Ureter (tissue), 1 donor: ENCODE results near the gene SZT2. TPM values are rescaled to one million over a fixed set of nuclear protein-coding genes. Genes with fewer than 3 reads are reported as not detected.
"Not testable (repeated sequence)": the region's sequence is repeated elsewhere in the genome, so short reads cannot be mapped to it uniquely, and the experiment has no call there.

Source experiments
- DNase-seq: peaks from one replicate; pipeline ENCODE4 v3.0.0-alpha.2; 2020; ENCODE audit warnings: low spot score
- total RNA-seq: library from RNA; stranded (reverse); gene quantifications from one replicate; pipeline ENCODE4 v1.2.4, GENCODE V29; 2023
- donor health status: DM: yes; HTN: yes; CAD: no.

SZT2 gene
- total RNA-seq, 1 donor from 2014 or later = 105 TPM

DNA sequence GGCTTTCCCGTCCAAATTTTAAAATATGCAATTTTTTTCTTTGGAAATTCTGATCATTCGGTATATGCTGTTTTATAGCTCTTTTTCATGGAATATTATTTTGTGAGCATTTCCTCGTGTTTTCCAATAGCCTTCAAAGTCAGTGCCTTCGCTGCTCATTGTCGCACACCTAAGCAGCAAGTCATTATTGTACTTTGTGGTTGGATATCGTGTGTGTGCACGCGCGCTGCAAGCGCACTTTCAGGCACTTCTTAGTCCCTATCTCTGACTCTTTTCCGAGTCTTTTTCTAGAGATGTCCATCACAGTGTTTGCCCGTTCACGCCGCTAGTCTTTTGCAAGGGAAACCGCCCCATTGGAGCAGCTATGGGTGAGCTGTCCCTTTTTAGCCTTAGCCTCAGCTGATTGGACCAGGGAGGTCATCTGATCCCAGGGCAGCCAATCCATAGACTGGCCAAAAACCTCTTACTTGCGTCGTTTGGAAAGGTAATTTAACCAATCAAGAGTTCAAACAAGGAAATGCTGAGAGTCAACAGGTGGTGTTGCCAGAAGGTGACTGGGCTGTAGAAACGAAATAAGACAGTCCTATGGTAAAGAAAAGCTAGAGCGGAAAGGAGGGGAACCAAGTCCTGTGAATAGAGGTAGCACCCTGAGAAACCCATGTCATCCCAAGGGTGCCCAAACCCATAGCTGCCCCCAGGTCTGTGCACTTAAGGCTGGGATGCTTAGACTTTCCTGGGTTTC is 64.7 kb downstream of the SZT2 start:
- DNase-seq = peak; percentile 84

DNA sequence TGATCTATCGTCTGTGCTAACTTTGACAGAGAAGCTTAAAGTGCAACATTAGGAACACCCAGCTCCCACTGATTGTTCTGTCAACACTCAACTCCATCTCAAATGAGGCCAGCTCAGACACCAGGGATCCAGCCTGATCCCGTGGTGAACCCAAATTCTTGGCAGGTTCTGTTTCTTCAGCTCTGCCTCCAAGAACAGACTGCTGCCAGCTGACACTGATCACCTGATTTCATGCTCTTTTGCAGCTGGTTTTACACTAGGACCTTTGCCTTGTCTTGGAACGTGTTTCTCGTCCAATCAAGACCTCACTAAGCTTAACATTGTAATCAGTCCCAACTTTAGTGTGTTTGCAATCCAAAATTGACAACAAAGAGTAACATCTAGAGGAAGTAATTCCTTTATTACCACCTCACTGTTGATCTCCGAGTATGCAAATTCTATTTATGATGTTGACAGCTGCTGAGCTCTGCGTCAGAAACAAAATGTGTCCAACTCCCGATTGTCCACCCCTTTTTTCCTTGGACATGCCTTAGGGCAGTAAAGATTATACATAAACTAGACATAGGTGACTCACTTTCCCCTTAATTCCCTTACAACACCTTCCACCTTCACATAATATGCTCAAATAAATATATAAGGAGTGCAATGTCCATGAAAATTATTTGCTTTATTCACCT is 65.7 kb downstream of the SZT2 start:
- DNase-seq = no peak

DNA sequence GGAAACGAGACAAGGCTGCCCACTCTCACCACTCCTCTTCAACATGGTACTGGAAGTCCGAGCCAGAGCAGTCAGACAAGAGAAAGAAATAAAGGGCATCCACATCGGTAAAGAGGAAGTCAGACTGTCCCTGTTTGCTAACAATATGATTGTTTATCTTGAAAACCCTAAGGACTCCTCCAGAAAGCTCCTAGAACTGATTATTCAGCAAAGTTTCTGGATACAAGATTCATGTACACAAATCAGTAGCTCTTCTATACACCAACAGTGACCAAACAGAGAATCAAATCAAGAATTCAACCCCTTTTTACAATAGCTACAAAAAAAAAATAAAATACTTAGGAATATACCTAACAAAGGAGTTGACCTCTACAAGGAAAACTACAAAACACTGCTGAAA is 68.7 kb downstream of the SZT2 start:
- DNase-seq = not testable (repeated sequence)

DNA sequence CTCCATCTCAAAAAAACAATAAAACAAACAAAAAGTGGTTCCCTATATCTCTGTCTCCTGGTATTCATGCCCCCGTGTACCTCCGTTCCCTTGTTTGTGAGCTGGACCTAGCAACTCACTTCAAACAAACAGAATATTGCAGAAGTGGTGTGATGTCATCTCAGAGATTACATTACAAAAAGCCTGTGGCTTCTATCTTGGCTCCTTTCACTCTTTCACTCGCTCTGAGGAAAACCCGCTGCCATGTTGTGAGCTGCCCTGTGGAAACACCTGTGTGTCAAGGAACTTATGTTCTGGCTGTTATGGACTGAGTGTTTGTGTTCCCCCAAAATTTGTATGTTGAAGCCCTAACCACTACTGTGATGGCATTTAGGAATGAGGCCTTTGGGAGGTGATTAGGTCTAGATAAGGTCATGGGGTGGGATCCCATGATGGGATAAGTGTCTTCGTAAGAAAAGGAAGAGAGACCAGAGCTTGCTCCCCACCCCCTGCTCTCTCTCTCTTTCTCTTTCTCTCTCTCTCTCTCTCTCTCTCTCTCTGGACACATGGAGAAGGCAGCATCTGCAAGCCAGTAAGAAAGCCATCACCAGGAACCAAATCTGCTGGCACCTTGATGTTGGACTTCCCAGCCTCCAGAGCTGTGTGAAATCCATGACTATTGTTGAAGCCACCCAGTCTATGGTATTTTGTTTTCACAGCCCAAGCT is 71.4 kb downstream of the SZT2 start:
- DNase-seq = no peak

DNA sequence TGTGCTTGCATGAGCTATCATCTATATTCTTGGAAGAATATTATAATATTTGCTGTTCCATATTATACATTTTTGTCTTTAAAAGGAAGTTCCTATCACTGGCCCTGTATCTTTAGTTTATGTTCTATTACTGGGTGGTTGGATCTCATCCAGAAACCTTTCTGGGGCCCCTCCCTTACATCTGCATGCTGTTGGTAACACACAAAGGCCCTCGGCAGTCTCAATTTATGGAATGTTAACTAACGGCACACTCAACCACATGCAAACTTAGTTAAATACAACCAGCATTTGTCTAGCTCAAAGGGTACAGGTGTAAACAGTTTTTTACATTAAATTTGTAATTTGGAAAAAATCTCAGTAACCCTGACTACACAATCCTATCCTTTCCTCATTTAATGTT is 73.8 kb downstream of the SZT2 start:
- DNase-seq = no peak

DNA sequence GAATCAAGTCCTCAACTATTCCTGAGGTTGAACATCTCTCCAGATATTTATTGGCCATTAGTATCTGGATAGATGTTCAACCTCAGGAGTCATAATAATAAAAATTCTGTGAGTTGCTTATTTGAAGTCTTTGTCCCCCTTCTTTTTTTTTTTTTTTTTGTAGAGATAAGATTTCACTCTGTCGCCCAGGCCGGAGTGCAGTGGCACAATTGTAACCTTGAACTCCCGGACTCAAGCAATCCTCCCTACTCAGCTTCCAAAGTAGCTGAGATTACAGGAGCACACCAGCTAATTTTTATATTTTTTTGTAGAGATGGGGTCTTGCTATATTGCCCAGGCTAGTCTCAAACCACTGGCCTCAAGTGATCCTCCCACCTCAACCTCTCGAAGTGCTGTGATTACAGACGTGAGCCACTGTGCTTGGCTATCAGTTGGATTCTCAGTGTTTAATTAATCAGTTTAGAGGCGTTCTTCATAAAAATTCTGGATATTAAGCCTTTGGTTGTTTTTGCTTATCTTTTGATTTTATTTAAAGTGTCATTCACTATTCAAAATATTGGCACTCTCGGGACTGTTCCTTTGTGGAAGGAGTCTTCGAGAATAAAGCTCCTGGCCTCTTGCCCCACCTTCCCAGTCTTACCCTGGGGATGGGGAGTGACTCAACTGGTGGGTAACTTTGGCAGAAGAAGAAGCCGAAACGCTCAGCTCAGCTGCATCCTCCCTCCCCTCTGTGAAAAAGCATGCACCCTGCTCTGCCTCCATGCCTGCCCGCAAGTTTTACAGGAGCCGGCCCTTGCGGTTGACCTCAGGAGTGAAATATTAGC is 75.2 kb downstream of the SZT2 start:
- DNase-seq = no peak

DNA sequence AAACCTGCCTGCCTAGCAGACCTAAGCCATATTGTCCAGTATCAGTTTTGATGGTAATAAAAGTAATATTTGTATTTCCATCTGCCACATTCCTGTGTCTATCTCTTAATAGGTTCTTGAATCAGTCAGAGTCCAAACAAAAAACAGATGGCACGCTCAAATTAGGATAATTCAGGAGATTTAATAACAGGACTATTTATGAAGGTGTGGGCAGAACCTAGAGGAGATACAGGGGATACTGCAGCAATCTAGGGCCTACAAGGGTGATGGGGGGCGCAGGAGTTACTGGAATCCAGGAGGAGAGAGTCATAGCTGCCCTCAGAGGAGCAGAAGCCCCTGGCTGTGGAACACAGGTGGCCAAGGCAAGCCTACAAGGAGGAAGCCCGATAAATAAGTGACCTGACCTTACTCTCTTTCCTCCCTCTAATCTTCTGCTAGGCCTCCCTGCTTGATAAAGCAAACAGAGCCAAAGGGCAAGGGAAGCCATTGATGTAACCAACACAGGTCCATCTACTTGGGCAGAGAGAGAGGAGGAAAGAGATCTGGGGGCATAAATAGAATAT is 75.9 kb downstream of the SZT2 start:
- DNase-seq = no peak

DNA sequence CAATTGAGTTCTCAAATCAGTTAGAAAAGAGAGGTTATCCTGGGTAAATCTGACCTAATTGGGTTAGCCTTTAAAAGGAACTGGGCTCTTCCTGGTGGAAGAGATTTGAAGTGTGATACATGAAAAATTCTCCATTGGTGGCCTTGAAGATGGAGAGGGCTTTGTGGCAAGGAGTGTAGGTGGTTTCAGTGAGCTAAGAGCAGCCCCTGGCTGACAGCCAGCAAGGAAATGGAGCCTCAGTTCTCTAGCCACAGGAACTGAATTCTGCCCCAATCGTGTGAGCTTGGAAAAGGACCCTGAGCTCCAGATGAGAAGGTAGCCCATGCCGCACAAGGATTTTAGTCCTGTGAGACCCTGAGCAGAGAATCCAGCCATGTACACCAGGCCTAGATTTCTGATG is 76.7 kb downstream of the SZT2 start:
- no peak for DNase-seq

DNA sequence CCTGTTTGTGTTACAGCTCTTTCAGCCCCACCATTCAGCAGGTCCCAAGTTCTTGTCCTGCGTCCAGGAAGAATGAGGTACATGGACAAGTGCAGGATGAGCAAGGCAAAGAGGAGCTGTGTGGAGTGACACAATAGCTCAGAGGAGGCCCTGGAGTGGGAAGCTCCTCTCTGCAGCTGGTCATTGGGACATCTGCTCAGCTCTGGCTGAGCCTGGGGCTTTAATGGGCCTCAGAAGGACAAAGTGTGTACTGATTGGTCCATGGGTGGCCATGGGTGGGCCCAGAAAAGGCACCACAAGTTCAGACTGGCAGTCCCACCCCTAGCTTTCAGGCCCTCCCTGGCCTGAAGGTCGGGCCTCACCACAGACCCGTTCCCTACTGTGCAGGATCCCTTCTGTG is 78.7 kb downstream of the SZT2 start:
- no peak for DNase-seq

DNA sequence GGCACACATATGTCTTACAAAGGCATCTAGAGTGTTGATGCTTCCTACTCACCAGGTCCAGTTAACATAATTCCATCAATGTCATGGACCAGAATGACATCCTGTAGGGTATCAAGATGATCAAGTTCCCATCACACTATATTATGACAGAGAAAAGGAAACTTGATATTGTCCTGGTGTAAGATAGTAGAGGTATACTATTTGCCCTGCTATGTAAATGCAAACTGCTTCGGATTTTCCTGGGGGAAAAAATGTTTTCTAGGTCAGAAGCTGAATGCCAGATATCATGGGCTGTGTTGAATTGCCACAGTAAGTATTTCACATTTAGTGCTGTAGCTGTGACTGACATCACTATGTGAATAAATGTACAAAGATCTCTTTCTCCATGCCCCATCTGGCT is 80.2 kb downstream of the SZT2 start:
- DNase-seq = no peak

DNA sequence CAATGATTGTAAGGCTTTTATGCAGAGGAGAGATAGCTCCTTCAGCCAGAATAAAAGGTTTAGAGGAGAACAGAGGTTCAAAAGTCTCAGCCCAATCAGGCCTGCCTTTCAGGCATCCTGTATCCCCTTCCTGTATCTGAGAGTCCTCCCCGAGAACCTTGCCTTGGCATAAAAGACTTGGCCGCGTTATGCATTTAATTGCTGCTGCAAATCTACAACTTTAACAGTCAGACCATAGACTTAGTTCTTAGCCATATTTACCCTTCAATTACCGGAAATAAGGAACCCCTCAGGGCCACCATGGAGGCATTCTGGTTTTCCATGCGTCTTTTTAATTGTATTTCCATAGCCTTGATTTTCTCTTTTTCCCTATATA is 82.4 kb downstream of the SZT2 start:
- DNase-seq = no peak

DNA sequence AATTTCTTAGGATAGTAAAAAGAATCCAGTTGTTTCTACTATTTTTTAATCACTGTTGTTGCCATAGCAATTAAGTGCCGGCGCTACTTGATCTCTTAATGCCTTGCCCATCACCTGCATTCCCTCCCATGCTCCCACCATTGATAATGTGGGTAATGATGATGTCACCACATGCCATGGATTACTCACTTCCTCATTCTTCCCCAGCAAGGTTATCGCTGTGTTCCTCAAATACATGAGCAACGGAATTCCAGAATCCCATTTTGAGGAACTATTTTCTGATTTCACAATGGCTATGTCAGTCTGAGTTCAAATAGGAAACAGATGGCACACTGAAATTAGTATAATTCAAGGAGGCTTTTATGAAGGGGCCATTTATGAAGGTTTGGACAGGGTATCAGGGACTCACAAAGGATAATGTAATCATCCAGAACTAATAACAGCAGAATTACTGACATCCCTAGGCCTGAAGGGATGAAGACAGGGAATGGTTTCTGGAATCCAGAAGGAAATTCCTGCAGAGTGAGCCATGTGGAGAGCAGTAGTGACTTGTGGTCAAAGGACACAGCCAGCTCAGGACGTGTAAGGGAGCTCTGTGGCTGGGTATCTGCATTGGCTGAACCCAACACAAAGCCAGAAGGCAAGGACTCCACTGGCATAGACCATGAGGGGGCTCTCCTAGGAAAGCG is 82.9 kb downstream of the SZT2 start:
- not testable (repeated sequence) for DNase-seq

DNA sequence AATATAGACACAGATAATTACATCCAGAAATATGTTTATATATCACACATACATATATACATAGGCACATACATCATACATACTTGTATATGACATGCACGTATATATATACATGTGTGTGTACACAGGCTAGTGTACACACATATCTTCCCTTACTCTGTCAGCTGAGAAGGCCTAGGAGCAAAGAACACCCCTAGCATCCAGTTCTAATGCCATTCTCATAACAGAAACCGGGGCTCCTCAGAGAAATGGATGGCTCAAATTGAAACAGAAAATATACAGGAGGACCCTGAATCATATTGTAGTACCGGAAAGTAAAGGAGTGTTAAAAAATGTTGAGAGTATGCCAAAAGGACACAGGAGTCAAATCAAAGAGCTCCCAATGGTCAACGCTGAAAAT is 83.8 kb downstream of the SZT2 start:
- DNase-seq = no peak

DNA sequence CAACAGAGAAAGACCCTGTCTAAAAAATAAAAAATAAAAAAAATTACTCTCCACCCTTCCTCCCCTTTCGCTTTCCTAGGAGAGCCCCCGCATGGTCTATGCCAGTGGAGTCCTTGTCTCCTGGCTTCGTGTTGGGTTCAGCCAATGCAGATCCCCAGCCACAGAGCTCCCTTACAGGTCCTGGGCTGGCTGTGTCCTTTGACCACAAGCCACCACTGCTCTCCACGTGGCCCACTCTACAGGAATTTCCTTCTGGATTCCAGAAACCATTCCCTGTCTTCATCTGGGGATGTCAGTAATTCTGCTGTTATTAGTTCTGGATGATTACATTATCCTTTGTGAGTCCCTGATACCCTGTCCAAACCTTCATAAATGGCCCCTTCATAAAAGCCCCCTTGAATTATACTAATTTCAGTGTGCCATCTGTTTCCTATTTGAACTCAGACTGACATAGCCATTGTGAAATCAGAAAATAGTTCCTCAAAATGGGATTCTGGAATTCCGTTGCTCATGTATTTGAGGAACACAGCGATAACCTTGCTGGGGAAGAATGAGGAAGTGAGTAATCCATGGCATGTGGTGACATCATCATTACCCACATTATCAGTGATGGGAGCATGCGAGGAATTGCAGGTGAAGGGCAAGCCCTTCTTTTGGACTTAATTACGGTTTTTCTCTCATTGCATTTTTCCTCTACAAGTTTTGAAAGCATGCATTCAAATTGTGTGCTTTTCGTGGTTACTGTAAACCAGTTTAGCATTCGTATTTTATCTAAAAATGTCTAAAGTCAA is 86.1 kb downstream of the SZT2 start:
- not testable (repeated sequence) for DNase-seq

DNA sequence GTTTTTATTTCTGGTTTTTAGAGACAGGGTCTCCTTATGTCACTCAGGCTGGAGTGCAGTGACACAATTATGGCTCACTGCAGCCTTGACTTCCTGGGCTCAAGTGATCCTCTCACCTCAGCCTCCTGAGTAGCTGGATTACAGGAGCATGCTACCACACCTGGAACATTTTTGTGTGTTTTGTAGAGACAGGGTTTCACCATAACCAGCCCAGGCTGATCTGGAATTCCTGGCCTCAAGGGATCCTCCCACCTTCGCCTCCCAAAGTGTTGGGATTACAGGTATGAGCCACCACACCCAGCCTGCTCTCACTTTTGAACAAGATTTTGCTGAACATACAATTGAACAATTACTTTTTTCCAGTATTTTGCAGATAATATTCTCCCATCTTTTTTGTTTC is 88.0 kb downstream of the SZT2 start:
- DNase-seq = no peak

DNA sequence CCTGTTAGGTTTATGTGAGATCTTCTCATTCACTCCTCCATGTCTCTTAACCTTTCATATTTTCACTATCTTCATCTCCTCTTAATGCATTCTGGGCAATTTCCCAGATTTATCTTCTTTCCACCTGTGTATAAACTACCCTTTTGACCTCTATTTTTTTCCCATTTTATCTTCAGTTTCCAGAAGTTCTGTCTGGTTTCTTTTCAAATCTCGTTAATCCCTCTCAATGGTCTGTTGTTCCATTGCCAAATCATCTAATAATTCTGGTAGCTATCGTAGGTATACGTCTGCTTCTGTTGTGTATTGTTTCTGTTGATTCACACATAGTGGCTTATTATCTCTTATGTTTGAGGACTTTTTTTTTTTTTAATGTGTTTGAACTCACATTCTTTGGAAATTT is 89.7 kb downstream of the SZT2 start:
- DNase-seq = no peak

DNA sequence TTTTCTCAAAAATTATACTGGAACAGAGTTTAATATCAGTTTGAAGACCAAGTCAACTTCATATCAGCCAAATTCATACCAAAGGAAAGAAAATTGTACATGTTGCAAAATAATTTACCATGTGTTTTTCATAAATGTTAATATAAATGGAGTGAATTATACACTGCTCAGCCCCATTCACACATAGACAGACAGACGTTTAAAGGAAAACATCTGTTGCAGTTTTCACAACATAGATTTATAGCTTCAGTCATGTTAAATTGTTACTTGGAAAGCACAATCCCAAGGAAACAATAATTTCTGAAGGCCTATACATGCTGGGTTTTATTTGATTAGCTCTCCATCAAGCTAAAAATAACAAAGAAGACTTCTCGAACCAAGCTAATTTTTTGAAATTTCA is 91.8 kb downstream of the SZT2 start:
- DNase-seq = no peak

DNA sequence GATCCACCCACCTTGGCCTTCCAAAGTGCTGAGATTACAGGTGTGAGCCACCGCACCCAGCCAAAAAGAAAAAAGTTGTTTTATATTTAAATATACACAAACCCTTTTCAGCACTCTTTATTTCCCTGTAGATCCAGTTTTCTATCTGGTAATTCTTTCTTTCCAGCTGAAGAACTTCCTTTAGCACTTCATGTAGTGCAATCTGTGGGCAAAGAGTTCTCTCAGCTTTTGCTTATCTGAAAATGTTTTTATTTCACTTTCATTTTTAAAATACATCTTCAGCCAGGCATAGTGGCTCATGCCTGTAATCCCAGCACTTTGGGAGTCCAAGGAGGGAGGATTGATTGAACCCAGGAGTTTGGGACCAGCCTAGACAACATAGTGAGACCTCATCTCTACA is 92.5 kb downstream of the SZT2 start:
- no peak for DNase-seq

DNA sequence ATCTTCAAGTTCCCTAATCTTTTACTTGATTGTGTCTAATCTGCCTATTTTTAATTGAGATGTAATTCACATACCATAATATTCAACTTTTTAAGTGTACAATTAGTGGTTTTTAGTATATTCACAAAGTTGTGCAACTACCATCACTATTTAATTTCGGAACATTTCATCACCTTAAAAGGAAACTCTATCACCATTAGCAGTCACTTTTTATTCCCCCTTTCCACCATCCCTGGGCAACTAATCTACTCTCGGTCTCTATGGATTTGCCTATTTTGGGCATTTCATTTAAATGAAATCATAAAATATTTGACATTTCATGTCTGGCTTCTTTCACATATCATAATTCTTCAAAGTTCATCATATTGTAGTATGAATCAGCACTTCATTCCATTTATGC is 94.7 kb downstream of the SZT2 start:
- DNase-seq = no peak

DNA sequence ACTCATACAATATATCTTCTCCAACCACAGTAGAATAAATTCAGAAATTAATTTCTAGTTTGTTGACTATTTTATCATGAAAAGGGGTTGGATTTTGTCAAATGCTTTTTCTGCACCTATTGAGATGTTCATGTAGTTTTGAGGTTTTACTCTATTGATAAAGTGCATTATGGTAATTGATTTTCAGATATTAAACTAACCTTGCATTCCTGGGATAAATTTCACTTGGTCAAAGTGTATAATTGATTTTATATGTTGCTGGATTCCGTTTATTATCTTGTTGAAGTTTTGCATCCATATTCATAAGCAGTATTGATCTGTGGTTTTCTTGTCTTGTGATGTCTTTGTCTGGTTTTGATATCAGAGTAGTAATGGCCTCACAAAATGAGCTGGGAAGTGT is 98.5 kb downstream of the SZT2 start:
- DNase-seq = no peak
